Mesenchymal stem cell (in vitro differentiated cells and primary cell): ENCODE results near the gene SLC22A14.
A peak's percentile ranks its signal among the peaks of the same experiment; 100 is the strongest.

Experiments used
- DNase-seq: peaks from one replicate; pipeline ENCODE4 v3.0.0-alpha.2; 2013
- H2AFZ ChIP-seq: one replicate; pipeline ENCODE4 v1.6.1; 2013; ENCODE audit warnings: low read depth, mild to moderate bottlenecking, control low read depth, inconsistent platforms, low read length, moderate library complexity
- H2AK5ac ChIP-seq: 2 replicates; pipeline ENCODE4 v1.6.1; 2013; ENCODE audit warnings: low read length, moderate library complexity, mild to moderate bottlenecking, inconsistent platforms; ENCODE audit not compliant: severe bottlenecking
- H2BK120ac ChIP-seq: one replicate; pipeline ENCODE4 v1.6.1; 2013; ENCODE audit warnings: low read depth, mild to moderate bottlenecking, inconsistent platforms, low read length, moderate library complexity
- H2BK12ac ChIP-seq, 2 experiments: one replicate each; pipeline ENCODE4 v1.6.1; 2013; ENCODE audit warnings: inconsistent platforms in 2 of 2, low read length in 2 of 2, mild to moderate bottlenecking in 2 of 2, moderate library complexity in 2 of 2, control low read depth in 1 of 2
- H2BK15ac ChIP-seq: one replicate; pipeline ENCODE4 v1.6.1; 2013; ENCODE audit warnings: mild to moderate bottlenecking, low read depth, inconsistent platforms; ENCODE audit not compliant: poor library complexity, severe bottlenecking
- H2BK5ac ChIP-seq: 2 replicates; pipeline ENCODE4 v1.6.1; 2013; ENCODE audit warnings: low read depth, mild to moderate bottlenecking, low read length, control low read depth, inconsistent platforms; ENCODE audit not compliant: poor library complexity, severe bottlenecking
- H3K14ac ChIP-seq, 2 experiments: one replicate each; pipeline ENCODE4 v1.6.1; 2013; ENCODE audit warnings: inconsistent platforms in 2 of 2, low read length in 2 of 2, control low read depth in 1 of 2, mild to moderate bottlenecking in 1 of 2, moderate library complexity in 1 of 2
- H3K18ac ChIP-seq, 2 experiments: one replicate each; pipeline ENCODE4 v1.6.1; 2013; ENCODE audit warnings: inconsistent platforms in 2 of 2, low read length in 2 of 2, control low read depth in 1 of 2, low read depth in 1 of 2, mild to moderate bottlenecking in 1 of 2
- H3K23ac ChIP-seq, 2 experiments: one replicate each; pipeline ENCODE4 v1.6.1; 2013; ENCODE audit warnings: inconsistent platforms in 2 of 2, low read length in 2 of 2, mild to moderate bottlenecking in 2 of 2, moderate library complexity in 2 of 2, control low read depth in 1 of 2
- H3K27ac ChIP-seq: 2 replicates; pipeline ENCODE4 v1.5.1; 2013; ENCODE audit warnings: mild to moderate bottlenecking, moderate library complexity, low read length, control low read depth, inconsistent platforms; ENCODE audit not compliant: poor library complexity, severe bottlenecking
- H3K27me3 ChIP-seq, 2 experiments: 2 replicates each; pipeline versions ENCODE4 v1.6.1 to v1.7.0; 2013; ENCODE audit warnings: low read length in 2 of 2, mild to moderate bottlenecking in 2 of 2, moderate library complexity in 2 of 2, control low read depth in 1 of 2, inconsistent platforms in 1 of 2; ENCODE audit not compliant: control insufficient read depth in 1 of 2, insufficient read depth in 1 of 2
- H3K36me3 ChIP-seq, 2 experiments: 2 replicates each; pipeline versions ENCODE4 v1.6.1 to v1.7.0; 2013; ENCODE audit warnings: low read length in 2 of 2, control low read depth in 1 of 2, inconsistent platforms in 1 of 2, low read depth in 1 of 2, mild to moderate bottlenecking in 1 of 2; ENCODE audit not compliant: insufficient read depth in 2 of 2, control insufficient read depth in 1 of 2
- H3K4ac ChIP-seq, 2 experiments: one replicate each; pipeline ENCODE4 v1.6.1; 2013; ENCODE audit warnings: inconsistent platforms in 2 of 2, low read length in 2 of 2, mild to moderate bottlenecking in 2 of 2, moderate library complexity in 2 of 2, control low read depth in 1 of 2, low read depth in 1 of 2
- H3K4me1 ChIP-seq: 2 replicates; pipeline ENCODE4 v1.6.1; 2013; ENCODE audit warnings: low read depth, low read length, control low read depth; ENCODE audit not compliant: control insufficient read depth, insufficient read depth
- H3K4me2 ChIP-seq: 2 replicates; pipeline ENCODE4 v1.6.1; 2013; ENCODE audit warnings: low read length, mild to moderate bottlenecking, inconsistent platforms; ENCODE audit not compliant: poor library complexity, severe bottlenecking
- H3K4me3 ChIP-seq, 2 experiments: 2 replicates each; pipeline versions ENCODE4 v1.5.1 to v1.7.0; 2013; ENCODE audit warnings: low read length in 2 of 2, mild to moderate bottlenecking in 2 of 2, control low read depth in 1 of 2, low read depth in 1 of 2; ENCODE audit not compliant: insufficient read depth in 1 of 2
- H3K79me1 ChIP-seq: replicated peaks from 2 replicates; pipeline ENCODE4 v1.6.1; 2013; ENCODE audit warnings: mild to moderate bottlenecking, control low read depth, low read length, inconsistent platforms; ENCODE audit not compliant: poor library complexity, severe bottlenecking
- H3K9ac ChIP-seq: 2 replicates; pipeline ENCODE4 v1.7.0; 2013; ENCODE audit warnings: mild to moderate bottlenecking, low read length, moderate library complexity
- H3K9me3 ChIP-seq: 2 replicates; pipeline ENCODE4 v1.7.0; 2013; ENCODE audit warnings: mild to moderate bottlenecking, low read length; ENCODE audit not compliant: control insufficient read depth
- H4K8ac ChIP-seq: one replicate; pipeline ENCODE4 v1.6.1; 2013; ENCODE audit warnings: inconsistent platforms, mild to moderate bottlenecking, low read length, moderate library complexity
- H4K91ac ChIP-seq: one replicate; pipeline ENCODE4 v1.6.1; 2013; ENCODE audit warnings: mild to moderate bottlenecking, low read length, inconsistent platforms
- WGBS: methylation state at CpG from one replicate; pipeline ENCODE4 v1.1.7; 2013; ENCODE audit warnings: mixed read lengths; 5-methylcytosine and 5-hydroxymethylcytosine counted together

Gene SLC22A14

DNA sequence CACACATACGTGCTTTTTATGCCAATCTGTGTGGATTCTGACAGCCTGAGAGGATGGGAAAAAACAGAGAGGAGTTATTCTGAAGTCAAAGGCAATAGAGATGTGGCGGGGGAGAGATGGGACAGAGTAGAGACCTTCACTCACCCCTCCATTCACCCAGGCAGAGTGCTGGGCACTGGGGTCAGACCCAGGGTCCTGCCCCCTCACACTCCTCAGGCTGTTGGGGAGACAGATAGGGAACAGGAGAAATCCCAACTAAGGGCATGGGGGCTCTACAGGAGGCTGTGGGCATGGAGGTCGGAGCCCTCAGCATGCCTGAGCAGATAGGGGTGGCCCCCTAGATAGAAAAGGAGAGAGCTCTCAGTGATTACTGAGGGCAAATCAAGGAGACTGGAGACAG lies 30.3 kb downstream of the SLC22A14 start:
- Histone ChIP-seq H2AFZ (no peak overlapping the region), H3K23ac (no peak overlapping the region), H3K9me3 (no peaks in the 10 kb centered on the region), H2BK12ac (no peak overlapping the region), H4K91ac (no peak overlapping the region), H2AK5ac (no peak overlapping the region), H3K27me3 (peaks cover 9 to 25% of the 10 kb centered on the region in 2 experiments), H3K4me2 (no peak overlapping the region), H3K18ac (no peak overlapping the region), H3K9ac (no peak overlapping the region), H2BK120ac (no peak overlapping the region), H4K8ac (no peak overlapping the region), H3K36me3 (peaks cover 0 to under 1% of the 10 kb centered on the region in 2 experiments), H3K4me3 (no peak overlapping the region), H2BK15ac (no peak overlapping the region), H3K27ac (no peak overlapping the region), H3K4ac (no peak overlapping the region), H2BK5ac (no peak overlapping the region), H3K4me1 (no peaks in the 10 kb centered on the region), H3K79me1 (no peaks in the 10 kb centered on the region), H3K14ac (no peak overlapping the region)
- no peak for DNase-seq
- 96% methylated on average over 1 of the region's 3 CpGs for WGBS

DNA sequence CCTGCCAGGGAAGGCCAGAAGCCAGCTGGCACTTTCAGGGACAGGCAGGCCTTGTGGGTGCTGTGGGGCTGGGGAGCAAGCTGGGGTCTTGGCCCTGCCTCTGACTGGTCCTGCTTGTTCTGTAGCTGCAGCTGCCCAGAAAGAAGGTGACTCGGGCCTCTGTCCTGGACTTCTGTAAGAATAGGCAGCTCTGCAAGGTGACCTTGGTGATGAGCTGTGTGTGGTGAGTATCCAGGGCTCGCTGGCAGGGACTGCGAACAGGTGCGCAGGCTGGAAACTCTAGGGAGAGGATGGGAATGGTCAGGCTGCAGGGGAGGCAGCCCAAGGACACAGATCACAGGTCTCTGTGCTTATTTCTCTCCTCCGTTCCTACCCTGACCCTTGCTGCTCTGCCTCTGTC lies 31.2 kb downstream of the SLC22A14 start:
- no peak overlapping the region for H3K14ac ChIP-seq
- no peak overlapping the region for H3K27ac ChIP-seq
- no peak overlapping the region for H2AK5ac ChIP-seq
- no peak overlapping the region for H3K4ac ChIP-seq
- peaks cover 9 to 25% of the 10 kb centered on the region in 2 experiments for H3K27me3 ChIP-seq
- no peak overlapping the region for H2AFZ ChIP-seq
- no peak overlapping the region for H3K4me3 ChIP-seq
- no peak overlapping the region for H2BK15ac ChIP-seq
- no peaks in the 10 kb centered on the region for H3K79me1 ChIP-seq
- H3K18ac ChIP-seq: no peak overlapping the region
- H4K8ac ChIP-seq: no peak overlapping the region
- no peaks in the 10 kb centered on the region for H3K9me3 ChIP-seq
- no peak overlapping the region for H2BK120ac ChIP-seq
- H2BK12ac ChIP-seq: no peak overlapping the region
- DNase-seq: no peak
- H2BK5ac ChIP-seq: no peak overlapping the region
- H3K23ac ChIP-seq: no peak overlapping the region
- H3K4me1 ChIP-seq: no peaks in the 10 kb centered on the region
- H3K4me2 ChIP-seq: no peak overlapping the region
- H4K91ac ChIP-seq: no peak overlapping the region
- no peaks in the 10 kb centered on the region for H3K36me3 ChIP-seq
- H3K9ac ChIP-seq: no peak overlapping the region
- WGBS: 94% methylated on average over 5 of the region's 5 CpGs

- Histone ChIP-seq H3K9ac (no peak overlapping the region), H3K14ac (no peak overlapping the region), H2BK12ac (no peak overlapping the region), H3K23ac (no peak overlapping the region), H2AK5ac (no peak overlapping the region), H4K8ac (no peak overlapping the region), H3K18ac (no peak overlapping the region), H3K4ac (no peak overlapping the region), H2BK15ac (no peak overlapping the region), H3K27me3 (peaks cover 9 to 25% of the 10 kb centered on the region in 2 experiments), H2BK5ac (no peak overlapping the region), H3K27ac (no peak overlapping the region), H3K79me1 (no peaks in the 10 kb centered on the region), H3K4me1 (no peaks in the 10 kb centered on the region), H4K91ac (no peak overlapping the region), H2BK120ac (no peak overlapping the region), H3K4me2 (no peak overlapping the region), H3K9me3 (no peaks in the 10 kb centered on the region), H2AFZ (no peak overlapping the region), H3K36me3 (no peaks in the 10 kb centered on the region), H3K4me3 (no peak overlapping the region)
- no peak for DNase-seq
- WGBS: 94% methylated on average over 11 of the region's 11 CpGs
Measured at GRCh38 chr3:38313695-38314094, 31.6 kb downstream of the SLC22A14 start.

DNA sequence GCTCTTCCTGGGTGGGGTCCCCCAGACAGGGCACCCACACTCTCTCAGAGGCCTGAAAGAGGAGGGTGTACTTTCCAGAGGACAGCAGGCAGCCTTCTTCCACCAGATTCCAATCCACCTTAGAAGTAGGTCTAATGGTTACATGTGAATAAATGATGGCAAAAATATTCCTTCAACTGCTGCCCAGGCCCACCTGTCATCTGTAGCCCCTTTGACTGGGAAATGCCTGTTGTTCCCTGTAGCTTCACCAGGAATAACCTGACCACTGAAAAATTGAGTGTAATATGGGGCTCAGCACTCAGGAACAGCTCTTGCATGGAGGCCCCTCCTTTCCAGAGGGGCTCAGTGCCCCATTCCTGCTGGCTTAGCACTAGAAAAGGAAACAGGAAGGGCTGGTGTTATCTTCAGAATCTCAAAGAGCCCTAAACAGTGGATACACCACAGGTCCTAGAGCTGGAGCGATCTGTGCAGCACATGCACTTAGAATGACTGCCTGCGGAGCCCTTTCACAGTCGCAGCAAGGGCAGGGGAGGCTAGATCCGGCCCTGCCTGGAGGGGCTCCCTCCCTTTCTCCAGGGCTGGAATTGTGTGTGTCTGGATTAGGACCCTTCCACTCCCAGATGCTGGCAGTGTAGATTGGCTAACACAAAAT lies 32.1 kb downstream of the SLC22A14 start:
- Histone ChIP-seq H2AK5ac (no peak overlapping the region), H4K91ac (no peak overlapping the region), H3K4me2 (no peak overlapping the region), H3K27ac (no peak overlapping the region), H3K4me3 (no peak overlapping the region), H3K27me3 (peaks cover 9 to 19% of the 10 kb centered on the region in 2 experiments), H3K4ac (no peak overlapping the region), H3K4me1 (no peaks in the 10 kb centered on the region), H2AFZ (no peak overlapping the region), H3K9me3 (no peaks in the 10 kb centered on the region), H2BK120ac (no peak overlapping the region), H2BK12ac (no peak overlapping the region), H2BK5ac (no peak overlapping the region), H3K36me3 (no peaks in the 10 kb centered on the region), H3K18ac (peak overlapping the region in 1 of 2 experiments; percentile 30), H3K79me1 (no peaks in the 10 kb centered on the region), H3K14ac (no peak overlapping the region), H3K23ac (peak overlapping the region in 1 of 2 experiments; percentile 14), H2BK15ac (no peak overlapping the region), H3K9ac (no peak overlapping the region), H4K8ac (no peak overlapping the region)
- DNase-seq: peak; percentile 17
- 10% methylated on average over 4 of the region's 4 CpGs for WGBS
